Measurements from ENCODE around the gene ARID5B.
A peak's percentile ranks its signal among the peaks of the same experiment; 100 is the strongest.

ARID5B gene

GRCh38 chr10:62048470-62048869, 147.0 kb downstream of the ARID5B start:
- peak overlapping the region; percentile 71 for H3K27ac ChIP-seq
- TF ChIP-seq ZFX (IDR thresholded peaks at IDR 0.05; ENCODE audit: borderline replicate concordance): no peak
- TF ChIP-seq CTCF (IDR thresholded peaks at IDR 0.05): no peak

- TF ChIP-seq CTCF (IDR thresholded peaks at IDR 0.05): no peak
- TF ChIP-seq ZFX (IDR thresholded peaks at IDR 0.05; ENCODE audit: borderline replicate concordance): no peak
- H3K27ac ChIP-seq: peak overlapping the region; percentile 71
Measured at GRCh38 chr10:62048919-62049623, 147.6 kb downstream of the ARID5B start.

GRCh38 chr10:62049624-62050345, 148.3 kb downstream of the ARID5B start:
- TF ChIP-seq CTCF (IDR thresholded peaks at IDR 0.05) (no peak), ZFX (IDR thresholded peaks at IDR 0.05; ENCODE audit: borderline replicate concordance) (no peak)
- peak overlapping the region; percentile 71 for H3K27ac ChIP-seq

- no peak for TF ChIP-seq CTCF (IDR thresholded peaks at IDR 0.05)
- TF ChIP-seq ZFX (IDR thresholded peaks at IDR 0.05; ENCODE audit: borderline replicate concordance): no peak
- H3K27ac ChIP-seq: peak overlapping the region; percentile 71; the same call in 1 of the 2 replicates
Measured at GRCh38 chr10:62050346-62050892, 148.9 kb downstream of the ARID5B start.

GRCh38 chr10:62050893-62051433, 149.5 kb downstream of the ARID5B start:
- no peak overlapping the region for H3K27ac ChIP-seq
- TF ChIP-seq CTCF (IDR thresholded peaks at IDR 0.05): no peak
- TF ChIP-seq ZFX (IDR thresholded peaks at IDR 0.05; ENCODE audit: borderline replicate concordance): no peak

GRCh38 chr10:62052276-62052675, 150.8 kb downstream of the ARID5B start:
- no peak for TF ChIP-seq CTCF (IDR thresholded peaks at IDR 0.05)
- no peak for TF ChIP-seq ZFX (IDR thresholded peaks at IDR 0.05; ENCODE audit: borderline replicate concordance)
- H3K27ac ChIP-seq: no peak overlapping the region
